ENCODE results near the gene ARHGAP20.

GRCh38 chr11:110691926-110692325, 20.3 kb downstream of the ARHGAP20 start:
- no peak for TF ChIP-seq CTCF (IDR thresholded peaks at IDR 0.05)
- TF ChIP-seq EP300 (IDR thresholded peaks at IDR 0.05) = no peak

Data from ovary (tissue), 3 donors.